ENCODE measurements around the gene MYL10. TPM values are rescaled to one million over a fixed set of nuclear protein-coding genes. Genes with fewer than 3 reads are reported as not detected.

The MYL10 gene
- polyA plus RNA-seq, 1 donor from 2014 or later: not detected

GRCh38 chr7:101614098-101614938 is 14.8 kb downstream of the MYL10 start:
- Histone ChIP-seq H4K20me1 (ENCODE audit: insufficient read depth) (no peaks in the 10 kb centered on the region), H3K79me2 (replicated peaks; ENCODE audit: insufficient read depth, low read length) (no peaks in the 10 kb centered on the region), H3F3A (ENCODE audit: insufficient read depth, low read length, poor library complexity, severe bottlenecking) (no peaks in the 10 kb centered on the region), H3K9ac (ENCODE audit: low read length) (no peak overlapping the region), H3K9me3 (ENCODE audit: low read length) (no peaks in the 10 kb centered on the region), H3K4me2 (ENCODE audit: low read length) (no peak overlapping the region), H3K27me3 (ENCODE audit: insufficient read depth, low read depth, low read length) (no peaks in the 10 kb centered on the region), H3K4me3 (ENCODE audit: low read length) (no peak overlapping the region), H3K27ac (ENCODE audit: low read length) (no peak overlapping the region), H3K36me3 (ENCODE audit: insufficient read depth, low read length) (no peaks in the 10 kb centered on the region), H2AFZ (ENCODE audit: low read depth, low read length) (no peak overlapping the region), H3K9me2 (ENCODE audit: insufficient read depth, low read length) (no peaks in the 10 kb centered on the region)
- TF ChIP-seq EP300 (conservative IDR thresholded peaks at IDR 0.05; ENCODE audit: poor library complexity, severe bottlenecking): no peak

GRCh38 chr7:101612885-101613515 is 16.1 kb downstream of the MYL10 start:
- Histone ChIP-seq H4K20me1 (ENCODE audit: insufficient read depth) (no peaks in the 10 kb centered on the region), H3F3A (ENCODE audit: insufficient read depth, low read length, poor library complexity, severe bottlenecking) (no peaks in the 10 kb centered on the region), H3K36me3 (ENCODE audit: insufficient read depth, low read length) (no peaks in the 10 kb centered on the region), H3K9me3 (ENCODE audit: low read length) (no peaks in the 10 kb centered on the region), H2AFZ (ENCODE audit: low read depth, low read length) (no peak overlapping the region), H3K27me3 (ENCODE audit: insufficient read depth, low read depth, low read length) (no peaks in the 10 kb centered on the region), H3K9ac (ENCODE audit: low read length) (no peak overlapping the region), H3K4me3 (ENCODE audit: low read length) (no peak overlapping the region), H3K9me2 (ENCODE audit: insufficient read depth, low read length) (no peaks in the 10 kb centered on the region), H3K27ac (ENCODE audit: low read length) (no peak overlapping the region), H3K4me2 (ENCODE audit: low read length) (no peak overlapping the region), H3K79me2 (replicated peaks; ENCODE audit: insufficient read depth, low read length) (no peaks in the 10 kb centered on the region)
- no peak for TF ChIP-seq REST (IDR thresholded peaks at IDR 0.05; ENCODE audit: borderline replicate concordance)
- TF ChIP-seq SMC3 (conservative IDR thresholded peaks at IDR 0.05; ENCODE audit: poor library complexity): no peak
- TF ChIP-seq EP300 (conservative IDR thresholded peaks at IDR 0.05; ENCODE audit: poor library complexity, severe bottlenecking): no peak
- no peak for TF ChIP-seq EZH2 (IDR thresholded peaks at IDR 0.05; ENCODE audit: borderline replicate concordance, insufficient read depth, low read length, poor library complexity, severe bottlenecking)
- TF ChIP-seq MXI1 (conservative IDR thresholded peaks at IDR 0.05; ENCODE audit: poor library complexity, severe bottlenecking): no peak
- TF ChIP-seq POLR2AphosphoS5 (IDR thresholded peaks at IDR 0.05): no peak
- TF ChIP-seq TAF1 (IDR thresholded peaks at IDR 0.05; ENCODE audit: low read depth): no peak
- no peak for TF ChIP-seq CTCF (IDR thresholded peaks at IDR 0.05; ENCODE audit: poor library complexity, severe bottlenecking)
- no peak for TF ChIP-seq RAD21 (conservative IDR thresholded peaks at IDR 0.05)

Data from neural cell (in vitro differentiated cells).